Mammary epithelial cell (primary cell): ENCODE results near the gene ACAP2.

Experiments
- CTCF ChIP-seq, 2 donors: IDR thresholded peaks in 1 of 2; conservative IDR thresholded peaks in 1 of 2; 2 replicates each; pipeline ENCODE4 v1.5.1; 2011 to 2012; ENCODE audit warnings: inconsistent platforms in 2 of 2, low read length in 2 of 2, mild to moderate bottlenecking in 2 of 2, control low read depth in 1 of 2, low read depth in 1 of 2; ENCODE audit not compliant: insufficient read depth in 1 of 2; ENCODE audit errors: extremely low read depth in 1 of 2
- EZH2 ChIP-seq: IDR thresholded peaks from 2 replicates; pipeline ENCODE4 v1.6.1; 2012; ENCODE audit warnings: low read length, inconsistent platforms, borderline replicate concordance

GRCh38 chr3:195247863-195248189 lies 195.0 kb downstream of the ACAP2 start:
- no peak for TF ChIP-seq CTCF (conservative IDR thresholded peaks at IDR 0.05 in 1 of 2, IDR thresholded peaks at IDR 0.05 in 1 of 2; ENCODE audit: extremely low read depth in 1 of 2, insufficient read depth in 1 of 2, low read depth in 1 of 2, low read length in 2 of 2)
- TF ChIP-seq EZH2: no peak
